Tracheal epithelial cell (primary cell): ENCODE data around the gene PERP. TPM values are rescaled to one million over a fixed set of nuclear protein-coding genes. Genes with fewer than 3 reads are reported as not detected.

ENCODE experiments used
- total RNA-seq: library from RNA; depleted of rRNA; stranded (reverse); fragments of >200 nt; gene quantifications from 2 replicates; pipeline ENCODE4 v1.2.1, GENCODE V29; 2014

Gene PERP
- total RNA-seq: 325 and 354 TPM in 2 replicates

GRCh38 chr6:138107078-138107751 lies at the start of gene PERP:
Gene PERP, minus strand, starts transcription at chr6:138107419. Its CDS starts 79 bp downstream, at chr6:138107340.

Other genes with a start within 250 kb of the PERP start
- gene TNFAIP3, start 240.2 kb downstream of the PERP start, total RNA-seq: 2.1 and 124 TPM in 2 replicates
- gene ARFGEF3, start 54.5 kb upstream of the PERP start, total RNA-seq: 6.7 and 8.3 TPM in 2 replicates
- not detected in 2 replicates for gene PBOV1, start 111.1 kb upstream of the PERP start, total RNA-seq